Suprapubic skin (tissue), 4 donors: ENCODE data around the gene TAPBPL.

Experiments used
- EP300 ChIP-seq: sonication (generic); formaldehyde crosslinking; IDR thresholded peaks from one replicate; pipeline ENCODE4 v1.6.1; 2017; ENCODE audit warnings: antibody characterized with exemption
- POLR2A ChIP-seq, 2 donors: fragments of 450-650 bp; IDR thresholded peaks; one replicate each; pipeline ENCODE4 v1.6.1; 2017; ENCODE audit warnings: antibody characterized with exemption in 2 of 2, mild to moderate bottlenecking in 2 of 2, moderate library complexity in 2 of 2
- POLR2AphosphoS5 ChIP-seq, 3 donors: sonication (generic); formaldehyde crosslinking; IDR thresholded peaks; one replicate each; pipeline ENCODE4 v1.6.1; 2017; ENCODE audit warnings: antibody characterized with exemption in 3 of 3
- TF ChIP-seq, protein P1 (sequence below), 2 donors: fragments of 200-600 bp in 1 of 2; fragments of 450-650 bp in 1 of 2; sonication (generic) in 1 of 2; IDR thresholded peaks; one replicate each; pipeline ENCODE4 v1.5.1; 2016 to 2019; ENCODE audit warnings: antibody characterized with exemption in 2 of 2, mild to moderate bottlenecking in 1 of 2, moderate library complexity in 1 of 2

DNA sequence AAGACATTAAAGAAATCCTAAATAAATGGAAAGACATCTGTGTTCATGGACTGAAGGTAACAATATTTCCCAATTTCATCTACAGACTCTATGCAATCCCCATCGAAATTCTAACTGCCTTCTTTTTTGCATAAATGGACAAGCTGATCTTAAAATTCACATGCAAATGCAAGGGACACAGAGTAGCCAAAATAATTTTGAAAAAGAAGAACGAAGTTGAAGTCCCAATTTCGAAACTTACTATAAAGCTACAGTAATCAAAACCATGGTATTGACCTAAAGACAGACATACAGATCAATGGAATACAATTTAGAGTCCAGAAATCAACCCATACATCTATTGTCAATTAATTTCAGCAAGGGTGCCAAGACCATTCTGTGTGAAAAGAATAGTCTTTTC, 23.5 kb upstream of the TAPBPL start:
- TF ChIP-seq, protein P1, sequence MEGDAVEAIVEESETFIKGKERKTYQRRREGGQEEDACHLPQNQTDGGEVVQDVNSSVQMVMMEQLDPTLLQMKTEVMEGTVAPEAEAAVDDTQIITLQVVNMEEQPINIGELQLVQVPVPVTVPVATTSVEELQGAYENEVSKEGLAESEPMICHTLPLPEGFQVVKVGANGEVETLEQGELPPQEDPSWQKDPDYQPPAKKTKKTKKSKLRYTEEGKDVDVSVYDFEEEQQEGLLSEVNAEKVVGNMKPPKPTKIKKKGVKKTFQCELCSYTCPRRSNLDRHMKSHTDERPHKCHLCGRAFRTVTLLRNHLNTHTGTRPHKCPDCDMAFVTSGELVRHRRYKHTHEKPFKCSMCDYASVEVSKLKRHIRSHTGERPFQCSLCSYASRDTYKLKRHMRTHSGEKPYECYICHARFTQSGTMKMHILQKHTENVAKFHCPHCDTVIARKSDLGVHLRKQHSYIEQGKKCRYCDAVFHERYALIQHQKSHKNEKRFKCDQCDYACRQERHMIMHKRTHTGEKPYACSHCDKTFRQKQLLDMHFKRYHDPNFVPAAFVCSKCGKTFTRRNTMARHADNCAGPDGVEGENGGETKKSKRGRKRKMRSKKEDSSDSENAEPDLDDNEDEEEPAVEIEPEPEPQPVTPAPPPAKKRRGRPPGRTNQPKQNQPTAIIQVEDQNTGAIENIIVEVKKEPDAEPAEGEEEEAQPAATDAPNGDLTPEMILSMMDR (IDR thresholded peaks at IDR 0.05), result no peak
- TF ChIP-seq POLR2AphosphoS5 (IDR thresholded peaks at IDR 0.05) (no peak), POLR2A (IDR thresholded peaks at IDR 0.05) (no peak), EP300 (no peak)
